ENCODE results near the gene OVCH1. TPM values are rescaled to one million over a fixed set of nuclear protein-coding genes. Genes with fewer than 3 reads are reported as not detected.
A peak's percentile ranks its signal among the peaks of the same experiment; 100 is the strongest.

OVCH1 gene
- total RNA-seq, 4 donors from 2014 or later = 0.17 to 0.78 TPM; not detected in 2

GRCh38 chr12:29544428-29545101, 47.1 kb upstream of the OVCH1 start:
- Histone ChIP-seq H3K4me1 (peaks cover 13 to 29% (median 21%) of the 10 kb centered on the region in 4 donors), H3K36me3 (no peaks in the 10 kb centered on the region), H3K27me3 (no peaks in the 10 kb centered on the region), H3K27ac (replicated peaks in 1 of 4) (no peak overlapping the region), H3K9me3 (no peaks in the 10 kb centered on the region), H3K4me3 (no peak overlapping the region)
- intact Hi-C loops (cut with DNase I) = loop anchor here (5.0 kb wide), 1 partner anchor 238 kb away; the partner anchor contains the start of gene TMTC1
- WGBS = 94% methylated on average over 6 of the region's 6 CpGs
- no peak for DNase-seq (ENCODE audit: extremely low spot score)
- TF ChIP-seq EP300 (IDR thresholded peaks at IDR 0.05) (no peak), POLR2A (IDR thresholded peaks at IDR 0.05; ENCODE audit: low read depth) (no peak), POLR2AphosphoS5 (IDR thresholded peaks at IDR 0.05) (no peak), CTCF (IDR thresholded peaks at IDR 0.05) (no peak)

DNA sequence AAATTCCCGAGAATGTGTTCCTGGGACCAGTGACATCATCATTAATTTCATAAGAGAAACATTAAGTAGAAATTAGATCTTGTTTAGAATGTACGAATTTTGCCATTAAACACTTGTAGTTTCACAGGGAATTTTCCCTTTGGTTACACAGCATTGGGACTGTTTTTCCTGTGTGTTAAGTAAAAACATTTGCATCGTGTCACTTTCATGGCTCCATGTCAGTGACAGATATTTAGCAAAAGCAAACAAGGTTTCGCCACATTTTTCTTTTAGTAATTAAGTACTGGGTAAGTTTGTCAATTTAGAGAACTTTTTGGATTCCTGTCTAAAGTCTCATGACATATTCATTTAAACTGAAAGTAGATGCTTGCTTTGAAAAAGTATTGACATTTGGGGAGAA, 45.5 kb upstream of the OVCH1 start:
- Histone ChIP-seq H3K27ac (replicated peaks in 1 of 4) (peak overlapping the region in 3 of 4 donors; percentile 25 to 41 (median 41)), H3K36me3 (no peaks in the 10 kb centered on the region), H3K4me1 (peaks cover 13 to 28% (median 21%) of the 10 kb centered on the region in 4 donors), H3K27me3 (no peaks in the 10 kb centered on the region), H3K9me3 (no peaks in the 10 kb centered on the region), H3K4me3 (peak overlapping the region in 2 of 4 donors; percentile 22 to 33)
- TF ChIP-seq CTCF (IDR thresholded peaks at IDR 0.05) (no peak), EP300 (IDR thresholded peaks at IDR 0.05) (no peak), POLR2AphosphoS5 (IDR thresholded peaks at IDR 0.05) (peak in 1 of 2 donors; percentile 19), POLR2A (IDR thresholded peaks at IDR 0.05; ENCODE audit: low read depth) (no peak)
- intact Hi-C loops (cut with DNase I) = no loop called here
- DNase-seq (ENCODE audit: extremely low spot score) = no peak
- 74% methylated on average over 4 of the region's 4 CpGs for WGBS

DNA sequence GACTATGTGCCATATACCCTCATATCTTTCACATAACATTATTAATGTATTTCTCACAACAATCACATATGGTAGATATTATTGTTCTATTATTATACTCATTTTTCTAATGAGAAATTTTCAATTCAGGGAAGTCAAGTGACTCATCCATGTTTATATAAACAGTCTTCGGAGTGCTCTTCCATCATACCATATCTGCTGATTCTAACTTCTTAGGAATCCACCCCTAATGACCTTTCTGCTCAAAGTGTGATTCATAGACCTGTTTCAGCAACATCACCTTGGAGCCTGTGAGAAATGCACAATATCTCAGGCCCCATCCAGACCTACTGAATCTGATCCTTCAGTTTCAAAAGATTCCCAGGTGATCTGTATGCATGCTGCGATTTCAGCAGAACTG, 39.8 kb upstream of the OVCH1 start:
- peaks cover 0 to 24% (median 6%) of the 10 kb centered on the region in 4 donors for H3K36me3 ChIP-seq
- TF ChIP-seq POLR2A (IDR thresholded peaks at IDR 0.05; ENCODE audit: low read depth) = no peak
- no peak for TF ChIP-seq EP300 (IDR thresholded peaks at IDR 0.05)
- TF ChIP-seq POLR2AphosphoS5 (IDR thresholded peaks at IDR 0.05) = no peak
- no peak for TF ChIP-seq CTCF (IDR thresholded peaks at IDR 0.05)
- H3K4me3 ChIP-seq = no peak overlapping the region
- H3K4me1 ChIP-seq = peaks cover 0 to 13% (median 8%) of the 10 kb centered on the region in 4 donors
- no peak overlapping the region for H3K27ac ChIP-seq (replicated peaks in 1 of 4)
- no peaks in the 10 kb centered on the region for H3K27me3 ChIP-seq
- H3K9me3 ChIP-seq = no peaks in the 10 kb centered on the region
- no peak for DNase-seq (ENCODE audit: extremely low spot score)
- 62% methylated on average over 2 of the region's 2 CpGs for WGBS
- intact Hi-C loops (cut with DNase I) = no loop called here

DNA sequence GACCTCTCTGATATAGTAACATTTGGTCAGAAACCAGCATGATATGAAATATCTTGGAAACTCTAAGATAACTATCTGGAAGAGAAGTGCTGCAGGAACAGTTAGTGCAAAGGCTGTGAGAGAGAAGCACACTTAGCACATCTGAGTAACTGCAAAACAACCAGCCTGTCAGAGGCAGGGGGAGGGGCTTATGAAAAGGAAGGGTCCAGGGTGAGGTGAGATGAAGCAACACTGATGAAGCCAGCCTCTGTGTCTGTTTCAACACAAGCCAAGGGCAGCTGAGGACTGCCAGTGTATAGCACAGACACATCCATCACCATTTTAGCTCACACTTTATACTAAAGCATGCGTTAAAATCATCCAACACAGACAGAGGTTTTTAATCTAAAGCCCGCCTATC, 37.4 kb upstream of the OVCH1 start:
- 94% methylated on average over 2 of the region's 2 CpGs for WGBS
- TF ChIP-seq POLR2AphosphoS5 (IDR thresholded peaks at IDR 0.05) = no peak
- TF ChIP-seq POLR2A (IDR thresholded peaks at IDR 0.05; ENCODE audit: low read depth) = no peak
- no peak for TF ChIP-seq EP300 (IDR thresholded peaks at IDR 0.05)
- no peak for TF ChIP-seq CTCF (IDR thresholded peaks at IDR 0.05)
- Histone ChIP-seq H3K27me3 (no peaks in the 10 kb centered on the region), H3K27ac (replicated peaks in 1 of 4) (no peak overlapping the region), H3K36me3 (peaks cover 0 to 24% (median 6%) of the 10 kb centered on the region in 4 donors), H3K4me1 (peaks cover 0 to 13% (median 8%) of the 10 kb centered on the region in 4 donors), H3K4me3 (no peak overlapping the region), H3K9me3 (no peaks in the 10 kb centered on the region)
- DNase-seq (ENCODE audit: extremely low spot score) = no peak
- intact Hi-C loops (cut with DNase I) = no loop called here
